Measurements from ENCODE around the gene FAM151A.

DNA sequence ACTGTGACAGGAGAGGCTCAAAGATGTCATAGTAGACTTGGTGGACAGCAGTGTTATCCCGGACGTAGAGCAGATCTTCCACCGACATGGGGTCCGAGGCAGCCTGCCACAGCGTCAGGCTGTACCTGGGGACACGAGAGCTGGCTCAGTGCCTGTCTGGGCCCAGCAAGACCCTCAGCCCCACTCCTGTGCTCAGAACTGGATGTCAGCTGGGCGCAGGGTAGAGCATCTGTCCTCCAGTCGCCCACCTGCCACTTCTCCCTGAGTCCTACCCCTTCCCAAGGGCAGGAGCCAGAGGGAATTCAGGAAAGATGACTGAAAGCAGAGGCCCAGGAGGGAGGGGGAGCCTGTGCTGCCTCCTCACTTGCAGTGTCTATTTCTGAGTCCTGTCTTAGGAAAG, 11.7 kb downstream of the FAM151A start:
- TF ChIP-seq, protein P1, sequence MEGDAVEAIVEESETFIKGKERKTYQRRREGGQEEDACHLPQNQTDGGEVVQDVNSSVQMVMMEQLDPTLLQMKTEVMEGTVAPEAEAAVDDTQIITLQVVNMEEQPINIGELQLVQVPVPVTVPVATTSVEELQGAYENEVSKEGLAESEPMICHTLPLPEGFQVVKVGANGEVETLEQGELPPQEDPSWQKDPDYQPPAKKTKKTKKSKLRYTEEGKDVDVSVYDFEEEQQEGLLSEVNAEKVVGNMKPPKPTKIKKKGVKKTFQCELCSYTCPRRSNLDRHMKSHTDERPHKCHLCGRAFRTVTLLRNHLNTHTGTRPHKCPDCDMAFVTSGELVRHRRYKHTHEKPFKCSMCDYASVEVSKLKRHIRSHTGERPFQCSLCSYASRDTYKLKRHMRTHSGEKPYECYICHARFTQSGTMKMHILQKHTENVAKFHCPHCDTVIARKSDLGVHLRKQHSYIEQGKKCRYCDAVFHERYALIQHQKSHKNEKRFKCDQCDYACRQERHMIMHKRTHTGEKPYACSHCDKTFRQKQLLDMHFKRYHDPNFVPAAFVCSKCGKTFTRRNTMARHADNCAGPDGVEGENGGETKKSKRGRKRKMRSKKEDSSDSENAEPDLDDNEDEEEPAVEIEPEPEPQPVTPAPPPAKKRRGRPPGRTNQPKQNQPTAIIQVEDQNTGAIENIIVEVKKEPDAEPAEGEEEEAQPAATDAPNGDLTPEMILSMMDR (IDR thresholded peaks at IDR 0.05; ENCODE audit: low read depth, low read length) = no peak
- TF ChIP-seq POLR2A (IDR thresholded peaks at IDR 0.05; ENCODE audit: extremely low read depth, insufficient read length) = no peak
